GM19438 (cell line): ENCODE measurements around the gene SYT17.
"Not testable (repeated sequence)": the region's sequence is repeated elsewhere in the genome, so short reads cannot be mapped to it uniquely, and the experiment has no call there.

Source experiments
- ATAC-seq: cut with Tn5 transposase; IDR thresholded peaks from one replicate; pipeline ENCODE4 v1.9.1; 2021; ENCODE audit warnings: low read depth; ENCODE audit not compliant: unreplicated experiment

SYT17 gene

GRCh38 chr16:19173059-19173458 is 5.0 kb downstream of the SYT17 start:
- no peak for ATAC-seq

- no peak for ATAC-seq
These were observed 5.8 kb downstream of the SYT17 start for GRCh38 chr16:19173649-19174383.

GRCh38 chr16:19174478-19174877 is 6.4 kb downstream of the SYT17 start:
- ATAC-seq: no peak

GRCh38 chr16:19175492-19176262 is 7.6 kb downstream of the SYT17 start:
- no peak for ATAC-seq

GRCh38 chr16:19177111-19177739 is 9.2 kb downstream of the SYT17 start:
- ATAC-seq: no peak

GRCh38 chr16:19179546-19180490 is 11.8 kb downstream of the SYT17 start:
- ATAC-seq: no peak

- ATAC-seq: no peak
These were observed 12.7 kb downstream of the SYT17 start for GRCh38 chr16:19180741-19181140.

- ATAC-seq: no peak
These were observed 14.4 kb downstream of the SYT17 start for GRCh38 chr16:19182481-19182880.

GRCh38 chr16:19183187-19183586 is 15.1 kb downstream of the SYT17 start:
- ATAC-seq: no peak

GRCh38 chr16:19184823-19185509 is 16.9 kb downstream of the SYT17 start:
- ATAC-seq: no peak

- no peak for ATAC-seq
These were observed 17.4 kb downstream of the SYT17 start for GRCh38 chr16:19185510-19185851.

- no peak for ATAC-seq
These were observed 18.4 kb downstream of the SYT17 start for GRCh38 chr16:19186408-19186807.

GRCh38 chr16:19187961-19188360 is 19.9 kb downstream of the SYT17 start:
- not testable (repeated sequence) for ATAC-seq

GRCh38 chr16:19188406-19188805 is 20.4 kb downstream of the SYT17 start:
- ATAC-seq: no peak

- no peak for ATAC-seq
These were observed 24.8 kb downstream of the SYT17 start for GRCh38 chr16:19192865-19193264.

GRCh38 chr16:19196871-19197270 is 28.8 kb downstream of the SYT17 start:
- ATAC-seq: no peak

GRCh38 chr16:19203374-19203966 is 35.4 kb downstream of the SYT17 start:
- ATAC-seq: no peak

- peak; percentile 62 for ATAC-seq
These were observed 42.4 kb downstream of the SYT17 start for GRCh38 chr16:19210280-19210924.

- ATAC-seq: peak; percentile 38
These were observed 42.9 kb downstream of the SYT17 start for GRCh38 chr16:19210968-19211367.
